Neural progenitor cell (in vitro differentiated cells): ENCODE measurements around the gene KDM4B. TPM values are rescaled to one million over a fixed set of nuclear protein-coding genes. Genes with fewer than 3 reads are reported as not detected.

Experiments
- DNase-seq: peaks from one replicate; pipeline ENCODE4 v3.0.0-alpha.2; 2016; ENCODE audit warnings: low spot score
- H2AFZ ChIP-seq: fragments of 200-600 bp; sonication (generic); replicated peaks from 2 replicates; pipeline ENCODE4 v1.6.1; 2016; ENCODE audit warnings: antibody characterized with exemption
- H3F3A ChIP-seq: fragments of 200-600 bp; sonication (generic); 2 replicates; pipeline ENCODE4 v1.6.1; 2016; ENCODE audit warnings: antibody characterized with exemption, low read depth
- H3K27ac ChIP-seq: fragments of 200-600 bp; sonication (generic); 2 replicates; pipeline ENCODE4 v1.5.1; 2016; ENCODE audit warnings: mild to moderate bottlenecking
- H3K27me3 ChIP-seq: fragments of 200-600 bp; sonication (generic); 2 replicates; pipeline ENCODE4 v1.6.1; 2016; ENCODE audit warnings: mild to moderate bottlenecking, moderate library complexity
- H3K36me3 ChIP-seq: fragments of 200-600 bp; sonication (generic); 2 replicates; pipeline ENCODE4 v1.5.1; 2016
- H3K4me1 ChIP-seq: fragments of 200-600 bp; sonication (generic); 2 replicates; pipeline ENCODE4 v1.6.1; 2016; ENCODE audit warnings: mixed run types
- H3K4me2 ChIP-seq: fragments of 200-600 bp; sonication (generic); 2 replicates; pipeline ENCODE4 v1.6.1; 2016
- H3K4me3 ChIP-seq: fragments of 200-600 bp; sonication (generic); 2 replicates; pipeline ENCODE4 v1.5.1; 2016
- H3K79me2 ChIP-seq: fragments of 200-600 bp; sonication (generic); 2 replicates; pipeline ENCODE4 v1.6.1; 2016; ENCODE audit warnings: low read depth
- H3K9ac ChIP-seq: fragments of 200-600 bp; sonication (generic); 2 replicates; pipeline ENCODE4 v1.6.1; 2016
- H3K9me3 ChIP-seq: fragments of 200-600 bp; sonication (generic); 2 replicates; pipeline ENCODE4 v1.5.1; 2016; ENCODE audit warnings: low read depth
- H4K20me1 ChIP-seq: fragments of 200-600 bp; sonication (generic); 2 replicates; pipeline ENCODE4 v1.6.1; 2016; ENCODE audit warnings: low read depth
- H3K27ac Mint-ChIP-seq: 3 replicates; pipeline ENCODE4 v1.8.0; 2021; ENCODE audit warnings: mixed read lengths
- H3K27me3 Mint-ChIP-seq: 2 replicates; pipeline ENCODE4 v1.8.0; 2022; ENCODE audit warnings: low read depth, mild to moderate bottlenecking, inconsistent platforms, moderate library complexity, mixed read lengths; ENCODE audit not compliant: insufficient read depth
- H3K36me3 Mint-ChIP-seq: 3 replicates; pipeline ENCODE4 v1.8.0; 2021; ENCODE audit warnings: mixed read lengths
- H3K4me1 Mint-ChIP-seq: 3 replicates; pipeline ENCODE4 v1.8.0; 2021; ENCODE audit warnings: mixed read lengths
- H3K4me3 Mint-ChIP-seq: 3 replicates; pipeline ENCODE4 v1.8.0; 2021; ENCODE audit warnings: mild to moderate bottlenecking, moderate library complexity, mixed read lengths
- H3K9me3 Mint-ChIP-seq: 3 replicates; pipeline ENCODE4 v1.8.0; 2020; ENCODE audit warnings: mixed read lengths
- CTCF ChIP-seq: fragments of 200-600 bp; sonication (generic); IDR thresholded peaks from 2 replicates; pipeline ENCODE4 v1.5.1; 2017; ENCODE audit warnings: antibody characterized with exemption, mild to moderate bottlenecking
- EZH2 ChIP-seq: fragments of 200-600 bp; sonication (generic); IDR thresholded peaks from 2 replicates; pipeline ENCODE4 v1.6.1; 2017; ENCODE audit warnings: antibody characterized with exemption, mild to moderate bottlenecking, moderate library complexity
- EZH2phosphoT487 ChIP-seq: fragments of 200-600 bp; sonication (generic); IDR thresholded peaks from 2 replicates; pipeline ENCODE4 v1.6.1; 2017; ENCODE audit warnings: antibody characterized with exemption
- total RNA-seq: library from RNA; depleted of rRNA; stranded (reverse); fragments of >200 nt; gene quantifications from 2 replicates; pipeline ENCODE4 v1.2.3, GENCODE V29; 2015; ENCODE audit warnings: low replicate concordance

KDM4B gene
- total RNA-seq, 1 donor from 2014 or later = 16.0 TPM

GRCh38 chr19:5114727-5115126 is 145.8 kb downstream of the KDM4B start:
- Histone ChIP-seq H3K79me2 (no peaks in the 10 kb centered on the region), H3F3A (peaks cover 7% of the 10 kb centered on the region), H3K4me2 (peak overlapping the region; percentile 35), H4K20me1 (peaks cover 4% of the 10 kb centered on the region), H3K9ac (peak overlapping the region; percentile 37), H3K4me3 (no peak overlapping the region), H3K9me3 (no peaks in the 10 kb centered on the region), H3K4me1 (peaks cover 33% of the 10 kb centered on the region), H3K36me3 (no peaks in the 10 kb centered on the region), H3K27ac (peak overlapping the region; percentile 81), H2AFZ (no peak overlapping the region), H3K27me3 (no peaks in the 10 kb centered on the region)
- peaks cover 8% of the 10 kb centered on the region for H3K27me3 Mint-ChIP-seq
- peaks cover 13% of the 10 kb centered on the region for H3K9me3 Mint-ChIP-seq
- peaks cover 27% of the 10 kb centered on the region for H3K36me3 Mint-ChIP-seq
- DNase-seq = no peak
- H3K4me1 Mint-ChIP-seq = peaks cover 23% of the 10 kb centered on the region
- H3K4me3 Mint-ChIP-seq = no peak overlapping the region
- H3K27ac Mint-ChIP-seq = no peak overlapping the region
- TF ChIP-seq EZH2 (no peak), CTCF (no peak), EZH2phosphoT487 (no peak)

GRCh38 chr19:5115351-5115750 is 146.4 kb downstream of the KDM4B start:
- Histone ChIP-seq H3F3A (peaks cover 7% of the 10 kb centered on the region), H3K9me3 (no peaks in the 10 kb centered on the region), H3K4me3 (no peak overlapping the region), H3K9ac (no peak overlapping the region), H2AFZ (no peak overlapping the region), H4K20me1 (peaks cover 4% of the 10 kb centered on the region), H3K36me3 (no peaks in the 10 kb centered on the region), H3K79me2 (no peaks in the 10 kb centered on the region), H3K4me1 (peaks cover 33% of the 10 kb centered on the region), H3K4me2 (peak overlapping the region; percentile 35), H3K27me3 (no peaks in the 10 kb centered on the region), H3K27ac (peak overlapping the region; percentile 81)
- DNase-seq = no peak
- Mint-ChIP-seq H3K9me3 (peaks cover 13% of the 10 kb centered on the region), H3K4me3 (no peak overlapping the region), H3K36me3 (peaks cover 29% of the 10 kb centered on the region), H3K4me1 (peaks cover 25% of the 10 kb centered on the region), H3K27ac (no peak overlapping the region), H3K27me3 (peaks cover 8% of the 10 kb centered on the region)
- TF ChIP-seq CTCF (no peak), EZH2 (no peak), EZH2phosphoT487 (no peak)

GRCh38 chr19:5115771-5116202 is 146.9 kb downstream of the KDM4B start:
- H2AFZ ChIP-seq = no peak overlapping the region
- H3K79me2 ChIP-seq = no peaks in the 10 kb centered on the region
- no peaks in the 10 kb centered on the region for H3K9me3 ChIP-seq
- Mint-ChIP-seq H3K27me3 (peaks cover 10% of the 10 kb centered on the region), H3K27ac (no peak overlapping the region), H3K4me3 (no peak overlapping the region), H3K36me3 (peaks cover 29% of the 10 kb centered on the region), H3K9me3 (peaks cover 13% of the 10 kb centered on the region), H3K4me1 (peaks cover 25% of the 10 kb centered on the region)
- TF ChIP-seq EZH2phosphoT487 = no peak
- no peak for TF ChIP-seq CTCF
- TF ChIP-seq EZH2 = no peak
- H4K20me1 ChIP-seq = peaks cover 7% of the 10 kb centered on the region
- peak overlapping the region; percentile 81 for H3K27ac ChIP-seq
- no peak overlapping the region for H3K4me2 ChIP-seq
- peaks cover 36% of the 10 kb centered on the region for H3K4me1 ChIP-seq
- no peaks in the 10 kb centered on the region for H3K36me3 ChIP-seq
- no peak for DNase-seq
- H3K27me3 ChIP-seq = no peaks in the 10 kb centered on the region
- H3F3A ChIP-seq = peaks cover 10% of the 10 kb centered on the region
- H3K9ac ChIP-seq = no peak overlapping the region
- H3K4me3 ChIP-seq = no peak overlapping the region
